ENCODE measurements around the gene NR6A1.

The NR6A1 gene

GRCh38 chr9:124530246-124530645, 240.9 kb downstream of the NR6A1 start:
- TF ChIP-seq CTCF (IDR thresholded peaks at IDR 0.05; ENCODE audit: low read depth, low read length, missing control alignments): no peak
- no peak for DNase-seq

GRCh38 chr9:124527781-124528180, 243.3 kb downstream of the NR6A1 start:
- H3K36me3 ChIP-seq (replicated peaks): no peaks in the 10 kb centered on the region
- DNase-seq: peak; percentile 28
- TF ChIP-seq CTCF (IDR thresholded peaks at IDR 0.05; ENCODE audit: low read depth, low read length, missing control alignments): no peak

More at GRCh38 chr9:124530246-124530645, 240.9 kb downstream of the NR6A1 start:
- Histone ChIP-seq H3K27ac (no peak overlapping the region), H3K36me3 (replicated peaks) (no peaks in the 10 kb centered on the region), H3K27me3 (replicated peaks) (no peaks in the 10 kb centered on the region), H3K4me3 (ENCODE audit: low read depth, low read length) (no peak overlapping the region)
- in situ Hi-C loops (cut with HindIII; ENCODE audit: low pct_ligation_motif_present, low sequenced_read_pairs): no loop called here

GRCh38 chr9:124526174-124526573, 244.9 kb downstream of the NR6A1 start:
- TF ChIP-seq CTCF (IDR thresholded peaks at IDR 0.05; ENCODE audit: low read depth, low read length, missing control alignments): no peak
- in situ Hi-C loops (cut with HindIII; ENCODE audit: low pct_ligation_motif_present, low sequenced_read_pairs): no loop called here
- H3K4me3 ChIP-seq (ENCODE audit: low read depth, low read length): no peak overlapping the region
- H3K27ac ChIP-seq: no peak overlapping the region
- DNase-seq: no peak
- H3K27me3 ChIP-seq (replicated peaks): no peaks in the 10 kb centered on the region
- H3K36me3 ChIP-seq (replicated peaks): no peaks in the 10 kb centered on the region

More at GRCh38 chr9:124527781-124528180, 243.3 kb downstream of the NR6A1 start:
- in situ Hi-C loops (cut with HindIII; ENCODE audit: low pct_ligation_motif_present, low sequenced_read_pairs): no loop called here
- H3K27me3 ChIP-seq (replicated peaks): no peaks in the 10 kb centered on the region
- no peak overlapping the region for H3K4me3 ChIP-seq (ENCODE audit: low read depth, low read length)
- H3K27ac ChIP-seq: no peak overlapping the region

- in situ Hi-C loops (cut with HindIII; ENCODE audit: low pct_ligation_motif_present, low sequenced_read_pairs): no loop called here
- Histone ChIP-seq H3K27me3 (replicated peaks) (no peaks in the 10 kb centered on the region), H3K36me3 (replicated peaks) (no peaks in the 10 kb centered on the region), H3K4me3 (ENCODE audit: low read depth, low read length) (no peak overlapping the region), H3K27ac (no peak overlapping the region)
- TF ChIP-seq CTCF (IDR thresholded peaks at IDR 0.05; ENCODE audit: low read depth, low read length, missing control alignments): peak; percentile 30
- DNase-seq: no peak
Measured at GRCh38 chr9:124522121-124523098, 248.7 kb downstream of the NR6A1 start.

GRCh38 chr9:124521142-124521541, 250.0 kb downstream of the NR6A1 start:
- Histone ChIP-seq H3K27me3 (replicated peaks) (no peaks in the 10 kb centered on the region), H3K36me3 (replicated peaks) (no peaks in the 10 kb centered on the region), H3K4me3 (ENCODE audit: low read depth, low read length) (no peak overlapping the region), H3K27ac (no peak overlapping the region)
- in situ Hi-C loops (cut with HindIII; ENCODE audit: low pct_ligation_motif_present, low sequenced_read_pairs): no loop called here
- TF ChIP-seq CTCF (IDR thresholded peaks at IDR 0.05; ENCODE audit: low read depth, low read length, missing control alignments): no peak
- no peak for DNase-seq
